PC-9 (cell line): ENCODE results near the gene POPDC2.

ENCODE experiments used
- EZH2 ChIP-seq: fragments of 200-600 bp; sonication (generic); IDR thresholded peaks from 2 replicates; pipeline ENCODE4 v1.8.0; 2017; ENCODE audit warnings: antibody characterized with exemption, low read depth
- TF ChIP-seq, protein P1 (sequence below): fragments of 200-600 bp; sonication (generic); conservative IDR thresholded peaks from 2 replicates; pipeline ENCODE4 v1.6.1; 2017; ENCODE audit warnings: mixed run types, antibody characterized with exemption, mild to moderate bottlenecking, moderate library complexity

DNA sequence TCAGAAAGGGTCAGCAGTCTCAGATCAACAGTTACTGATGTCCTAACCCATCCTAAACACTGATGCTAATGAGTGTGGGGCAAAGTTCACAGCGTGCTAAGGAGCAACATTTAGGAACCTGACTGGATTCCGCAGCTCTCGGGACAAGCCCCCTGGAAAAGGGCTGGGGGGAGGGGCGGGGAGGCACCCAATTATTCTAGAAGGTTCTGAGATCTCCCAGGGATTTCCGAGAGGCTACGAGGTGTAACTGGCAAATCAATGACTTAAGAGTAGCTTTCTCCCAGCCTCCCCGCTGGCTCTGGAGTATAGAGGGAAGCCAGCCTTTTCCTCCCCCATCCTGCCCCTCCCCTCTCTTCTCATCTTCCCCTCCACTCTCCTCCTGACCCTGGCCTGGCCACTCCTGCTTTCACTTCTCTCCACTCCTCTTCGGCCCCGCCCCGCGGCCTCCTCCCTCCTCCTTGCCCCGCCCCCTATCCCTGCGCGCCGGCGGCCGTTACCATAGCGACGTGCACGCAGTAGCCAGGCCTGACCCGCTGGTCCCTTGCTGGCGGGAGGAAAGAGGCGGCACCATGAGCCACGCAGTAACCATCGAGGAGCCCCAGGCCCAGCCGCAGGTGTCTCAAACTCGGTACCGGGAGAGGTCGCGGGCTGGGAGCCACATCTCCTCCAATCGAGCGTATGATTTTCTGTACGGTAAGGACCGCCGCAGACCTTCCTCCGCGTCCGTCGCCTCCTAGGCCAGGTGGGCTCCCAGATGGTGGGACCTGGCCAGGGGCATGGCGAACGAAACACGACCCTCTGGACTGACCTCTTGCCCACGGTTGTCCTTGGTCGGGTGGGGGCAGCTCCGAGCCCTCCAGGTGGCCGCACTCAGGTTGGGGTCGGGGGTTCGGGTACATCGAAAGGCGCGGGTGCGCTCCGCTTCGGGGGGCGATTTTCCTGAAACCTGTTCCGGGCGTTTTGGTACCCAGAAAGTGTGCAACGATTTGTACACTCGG is 42.4 kb upstream of the POPDC2 start, which contains the start of gene CFAP91:
- TF ChIP-seq, protein P1, sequence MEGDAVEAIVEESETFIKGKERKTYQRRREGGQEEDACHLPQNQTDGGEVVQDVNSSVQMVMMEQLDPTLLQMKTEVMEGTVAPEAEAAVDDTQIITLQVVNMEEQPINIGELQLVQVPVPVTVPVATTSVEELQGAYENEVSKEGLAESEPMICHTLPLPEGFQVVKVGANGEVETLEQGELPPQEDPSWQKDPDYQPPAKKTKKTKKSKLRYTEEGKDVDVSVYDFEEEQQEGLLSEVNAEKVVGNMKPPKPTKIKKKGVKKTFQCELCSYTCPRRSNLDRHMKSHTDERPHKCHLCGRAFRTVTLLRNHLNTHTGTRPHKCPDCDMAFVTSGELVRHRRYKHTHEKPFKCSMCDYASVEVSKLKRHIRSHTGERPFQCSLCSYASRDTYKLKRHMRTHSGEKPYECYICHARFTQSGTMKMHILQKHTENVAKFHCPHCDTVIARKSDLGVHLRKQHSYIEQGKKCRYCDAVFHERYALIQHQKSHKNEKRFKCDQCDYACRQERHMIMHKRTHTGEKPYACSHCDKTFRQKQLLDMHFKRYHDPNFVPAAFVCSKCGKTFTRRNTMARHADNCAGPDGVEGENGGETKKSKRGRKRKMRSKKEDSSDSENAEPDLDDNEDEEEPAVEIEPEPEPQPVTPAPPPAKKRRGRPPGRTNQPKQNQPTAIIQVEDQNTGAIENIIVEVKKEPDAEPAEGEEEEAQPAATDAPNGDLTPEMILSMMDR: no peak
- no peak for TF ChIP-seq EZH2
